AG09319 (cell line): ENCODE results near the gene CEP85L.

Experiments used
- DNase-seq: peaks from one replicate; pipeline ENCODE4 v3.0.0-alpha.2; 2010; ENCODE audit warnings: low read depth; ENCODE audit errors: extremely low read depth
- TF ChIP-seq, protein P1 (sequence below): IDR thresholded peaks from 2 replicates; pipeline ENCODE4 v1.5.1; 2011; ENCODE audit warnings: low read depth, mild to moderate bottlenecking, inconsistent platforms, low read length, moderate library complexity

Gene CEP85L

DNA sequence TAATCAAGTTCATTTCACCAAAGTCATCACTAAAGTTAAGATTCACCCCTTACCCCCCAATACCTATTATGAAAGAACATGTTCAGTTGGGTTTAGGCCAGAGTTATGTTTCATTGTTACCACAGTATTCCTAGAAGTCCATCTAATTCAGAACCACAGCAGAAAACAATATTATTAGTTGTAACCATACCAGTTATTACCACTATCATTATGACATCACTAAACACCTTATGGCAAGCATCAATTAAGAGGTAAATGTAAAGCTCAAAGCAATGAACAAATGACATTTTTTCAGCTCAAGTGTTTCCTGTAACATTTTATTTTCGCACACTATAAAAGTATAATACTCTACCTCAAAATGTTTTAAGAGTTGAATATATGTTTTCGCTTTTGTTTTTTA is 4.4 kb downstream of the CEP85L start:
- TF ChIP-seq, protein P1, sequence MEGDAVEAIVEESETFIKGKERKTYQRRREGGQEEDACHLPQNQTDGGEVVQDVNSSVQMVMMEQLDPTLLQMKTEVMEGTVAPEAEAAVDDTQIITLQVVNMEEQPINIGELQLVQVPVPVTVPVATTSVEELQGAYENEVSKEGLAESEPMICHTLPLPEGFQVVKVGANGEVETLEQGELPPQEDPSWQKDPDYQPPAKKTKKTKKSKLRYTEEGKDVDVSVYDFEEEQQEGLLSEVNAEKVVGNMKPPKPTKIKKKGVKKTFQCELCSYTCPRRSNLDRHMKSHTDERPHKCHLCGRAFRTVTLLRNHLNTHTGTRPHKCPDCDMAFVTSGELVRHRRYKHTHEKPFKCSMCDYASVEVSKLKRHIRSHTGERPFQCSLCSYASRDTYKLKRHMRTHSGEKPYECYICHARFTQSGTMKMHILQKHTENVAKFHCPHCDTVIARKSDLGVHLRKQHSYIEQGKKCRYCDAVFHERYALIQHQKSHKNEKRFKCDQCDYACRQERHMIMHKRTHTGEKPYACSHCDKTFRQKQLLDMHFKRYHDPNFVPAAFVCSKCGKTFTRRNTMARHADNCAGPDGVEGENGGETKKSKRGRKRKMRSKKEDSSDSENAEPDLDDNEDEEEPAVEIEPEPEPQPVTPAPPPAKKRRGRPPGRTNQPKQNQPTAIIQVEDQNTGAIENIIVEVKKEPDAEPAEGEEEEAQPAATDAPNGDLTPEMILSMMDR = no peak
- no peak for DNase-seq

DNA sequence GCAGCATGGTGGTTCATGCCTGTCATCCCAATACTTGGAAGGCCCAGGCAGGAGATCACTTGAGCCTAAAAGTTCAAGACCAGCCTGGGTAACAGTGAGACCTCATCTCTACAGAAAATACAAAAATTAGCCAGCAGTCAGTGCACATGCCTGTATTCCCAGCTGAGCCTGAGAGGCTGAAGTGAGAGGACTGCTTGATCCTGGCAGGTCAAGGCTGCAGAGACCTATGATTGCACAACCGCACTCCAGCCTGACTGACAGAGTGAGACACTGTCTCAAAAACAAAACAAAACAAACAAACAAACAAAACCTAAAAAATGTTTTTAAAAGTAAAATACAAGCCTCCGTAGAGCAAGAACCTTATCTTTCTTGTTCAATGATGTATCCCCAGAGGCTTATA is 6.0 kb downstream of the CEP85L start:
- TF ChIP-seq, protein P1 = no peak
- DNase-seq = no peak

DNA sequence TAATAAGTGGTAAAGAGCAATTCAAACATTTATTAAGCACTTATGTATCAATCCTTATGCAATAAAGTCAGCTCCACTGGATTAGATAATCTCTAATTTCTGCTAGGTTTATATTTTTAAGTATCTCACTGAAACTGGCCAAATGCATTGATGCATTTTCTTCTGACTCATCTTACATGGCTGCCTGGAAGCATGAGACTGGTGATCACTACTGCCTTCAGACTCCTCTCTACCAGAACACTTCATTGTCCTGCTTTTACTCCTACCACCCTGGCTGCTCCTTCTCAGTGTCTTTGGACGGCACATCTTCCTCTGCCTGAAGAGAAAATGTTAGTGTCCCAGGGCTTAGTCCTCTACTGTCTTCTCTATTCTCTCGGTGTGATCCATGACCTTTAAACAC is 7.4 kb downstream of the CEP85L start:
- DNase-seq = no peak
- TF ChIP-seq, protein P1 = no peak

DNA sequence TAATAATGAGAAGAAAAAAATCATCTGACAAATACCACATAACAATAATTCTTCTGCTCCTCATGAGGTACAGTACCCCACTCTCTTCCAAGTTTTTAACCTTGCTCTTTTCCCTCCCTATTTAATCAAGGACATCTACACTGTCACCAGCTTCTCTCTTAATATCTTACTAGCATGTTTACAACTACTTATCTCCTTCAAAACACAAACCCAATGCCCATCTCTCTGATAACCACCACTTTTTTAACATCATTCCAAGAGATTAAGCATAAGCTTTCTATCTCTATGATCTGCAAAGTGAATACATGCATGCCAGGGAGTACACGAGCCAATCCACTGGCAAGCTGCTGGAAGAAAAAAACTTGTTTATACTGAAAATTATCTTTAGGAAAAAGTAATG is 10.3 kb downstream of the CEP85L start:
- DNase-seq = no peak
- TF ChIP-seq, protein P1 = no peak

DNA sequence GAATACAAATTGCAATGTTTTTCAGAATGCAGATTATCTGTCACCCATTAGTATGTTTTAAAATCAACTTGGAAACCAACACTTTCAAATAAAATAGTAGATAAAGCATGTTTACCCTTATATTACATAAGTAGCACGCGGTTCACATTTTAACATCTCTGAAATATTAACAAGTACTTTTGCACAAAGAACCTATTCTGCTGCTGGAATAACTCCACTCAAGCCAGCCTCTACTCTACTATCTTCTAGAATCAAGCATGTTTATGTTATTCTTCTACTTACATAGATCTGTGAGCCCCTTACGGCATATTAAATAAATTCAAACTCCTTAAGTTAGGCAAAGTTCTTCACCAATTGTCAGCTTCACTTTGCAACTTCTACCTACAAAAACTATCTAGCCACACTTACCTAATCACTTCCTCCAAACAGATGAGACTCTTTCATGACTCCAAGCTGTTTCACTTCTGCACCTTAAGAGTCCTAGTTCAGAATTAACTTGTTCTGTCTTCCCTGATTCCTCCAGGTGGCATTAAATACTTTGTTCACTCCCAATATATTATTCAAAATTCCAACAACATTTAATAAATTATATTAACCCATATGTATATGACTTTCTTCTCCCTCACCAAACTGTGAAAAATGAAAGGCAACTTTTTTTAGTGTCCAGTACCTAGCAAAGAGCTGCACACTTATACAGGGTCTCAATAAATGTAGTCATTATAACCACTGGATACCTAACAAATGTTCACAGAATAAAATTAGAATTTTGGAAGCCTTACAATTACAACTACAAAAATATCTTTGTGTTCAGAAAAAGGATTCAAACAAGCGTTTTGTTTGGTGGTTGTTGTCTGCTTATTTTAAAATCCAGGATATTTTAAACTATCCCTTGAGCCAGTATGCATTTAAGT is 12.1 kb downstream of the CEP85L start:
- TF ChIP-seq, protein P1 = no peak
- no peak for DNase-seq

GRCh38 chr6:118638288-118638687 is 13.1 kb downstream of the CEP85L start:
- TF ChIP-seq, protein P1 = no peak
- DNase-seq = no peak

DNA sequence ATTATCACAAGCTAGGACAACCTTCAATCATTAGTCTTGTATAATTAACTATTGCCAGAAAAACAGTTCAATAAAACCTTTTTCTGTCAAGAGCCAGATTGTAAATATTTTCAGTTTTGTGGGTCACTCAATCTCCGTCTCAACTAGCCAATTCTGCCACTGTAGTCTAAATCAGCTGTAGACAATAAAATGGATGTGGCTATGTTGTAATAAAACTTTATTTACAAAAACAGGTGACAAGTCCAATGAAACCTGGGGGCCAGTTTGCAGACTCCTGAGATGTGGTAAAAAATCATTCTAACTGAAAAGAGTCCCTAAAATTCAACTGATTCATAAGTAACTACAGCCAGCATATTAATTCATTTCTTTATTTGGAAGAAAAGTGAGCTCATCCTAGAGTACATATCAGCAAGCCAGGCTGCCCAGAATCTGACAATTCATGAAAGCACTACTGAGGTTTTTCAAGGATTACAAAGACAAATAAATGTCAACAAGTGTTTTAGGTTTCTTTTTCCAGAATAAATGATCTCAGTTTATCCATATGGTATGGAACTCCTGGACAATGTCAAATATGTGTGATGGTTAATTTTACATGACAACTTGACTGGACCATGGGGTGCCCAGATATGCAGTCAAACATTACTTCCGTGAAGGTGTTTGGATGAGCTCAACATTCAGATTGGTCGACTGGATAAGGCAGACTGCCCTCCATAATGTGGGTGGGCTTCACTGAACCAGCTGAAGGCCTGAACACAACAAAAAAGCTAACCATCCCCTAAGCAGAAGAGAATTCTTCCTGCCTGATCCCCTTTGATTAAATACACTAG is 15.3 kb downstream of the CEP85L start:
- TF ChIP-seq, protein P1 = no peak
- no peak for DNase-seq
